CD4-positive, alpha-beta memory T cell (primary cell): ENCODE measurements around the gene ELMO1. TPM values are rescaled to one million over a fixed set of nuclear protein-coding genes. Genes with fewer than 3 reads are reported as not detected.
A peak's percentile ranks its signal among the peaks of the same experiment; 100 is the strongest.
"Not testable (repeated sequence)": the region's sequence is repeated elsewhere in the genome, so short reads cannot be mapped to it uniquely, and the experiment has no call there.

Source experiments
- CTCF ChIA-PET: fragments of 350-600 bp; sonication (Branson Sonifier 250); formaldehyde crosslinking; loops from one replicate; lab custom pipeline; 2021; ENCODE audit warnings: inconsistent platforms; ENCODE audit not compliant: partially characterized antibody; lab: Charles Lee
- POLR2A ChIA-PET: fragments of 350-600 bp; sonication (Branson Sonifier 250); formaldehyde crosslinking; loops from one replicate; lab custom pipeline; 2021; ENCODE audit not compliant: partially characterized antibody; lab: Charles Lee
- DNase-seq, 5 donors: peaks; one replicate each; pipeline versions ENCODE4 v3.0.0 to v3.0.0-alpha.2; 2020 to 2022; ENCODE audit warnings: mixed read lengths in 1 of 5
- H3K27ac ChIP-seq: one replicate; pipeline ENCODE4 v1.7.0; 2013; ENCODE audit warnings: low read depth, low read length
- H3K27me3 ChIP-seq: 2 replicates; pipeline ENCODE4 v1.7.0; 2013; ENCODE audit warnings: mild to moderate bottlenecking, low read length, moderate library complexity; ENCODE audit not compliant: insufficient read depth
- H3K36me3 ChIP-seq: 2 replicates; pipeline ENCODE4 v1.7.0; 2013; ENCODE audit warnings: mild to moderate bottlenecking, low read length, moderate library complexity; ENCODE audit not compliant: insufficient read depth
- H3K4me1 ChIP-seq: 2 replicates; pipeline ENCODE4 v1.7.0; 2013; ENCODE audit warnings: mild to moderate bottlenecking, low read length, moderate library complexity; ENCODE audit not compliant: insufficient read depth
- H3K4me3 ChIP-seq, 2 donors: one replicate each; pipeline ENCODE4 v1.7.0; 2013; ENCODE audit warnings: low read length in 2 of 2, mild to moderate bottlenecking in 1 of 2
- H3K9me3 ChIP-seq, 2 donors: one replicate each; pipeline ENCODE4 v1.7.0; 2013; ENCODE audit warnings: low read length in 2 of 2, control low read depth in 1 of 2; ENCODE audit not compliant: control insufficient read depth in 1 of 2
- H3K27ac Mint-ChIP-seq, 7 donors: one replicate each; pipeline ENCODE4 v1.8.0; 2020 to 2021; ENCODE audit warnings: mixed read lengths in 7 of 7, mild to moderate bottlenecking in 6 of 7, inconsistent platforms in 3 of 7, moderate library complexity in 3 of 7
- H3K27me3 Mint-ChIP-seq, 2 donors: one replicate each; pipeline ENCODE4 v1.8.0; 2020 to 2021; ENCODE audit warnings: mixed read lengths in 2 of 2
- H3K36me3 Mint-ChIP-seq, 2 donors: one replicate each; pipeline ENCODE4 v1.8.0; 2020 to 2021; ENCODE audit warnings: mixed read lengths in 2 of 2, inconsistent platforms in 1 of 2, mild to moderate bottlenecking in 1 of 2
- H3K4me1 Mint-ChIP-seq, 4 donors: one replicate each; pipeline ENCODE4 v1.8.0; 2020 to 2021; ENCODE audit warnings: mixed read lengths in 4 of 4, mild to moderate bottlenecking in 1 of 4
- H3K4me3 Mint-ChIP-seq, 8 donors: one replicate each; pipeline ENCODE4 v1.8.0; 2020 to 2021; ENCODE audit warnings: mixed read lengths in 8 of 8, mild to moderate bottlenecking in 7 of 8, moderate library complexity in 6 of 8, inconsistent platforms in 3 of 8
- H3K9me3 Mint-ChIP-seq, 8 donors: one replicate each; pipeline ENCODE4 v1.8.0; 2020 to 2021; ENCODE audit warnings: mixed read lengths in 8 of 8, mild to moderate bottlenecking in 5 of 8, inconsistent platforms in 3 of 8, moderate library complexity in 1 of 8
- intact Hi-C: fragments of 100-400 bp; cut with micrococcal nuclease; formaldehyde crosslinking; loops from one replicate; pipeline ENCODE4 v1.15.1; 2023
- polyA plus RNA-seq, 2 donors: library from polyadenylated mRNA; unstranded; fragments of 300-500 nt; fragmentation: Illumina TruSeq; gene quantifications; one replicate each; pipeline ENCODE4 v1.2.3, GENCODE V29; 2021
- total RNA-seq, 2 experiments: library from RNA; stranded (reverse); gene quantifications; one replicate each; pipeline ENCODE4 v1.2.3, GENCODE V29; 2021

The ELMO1 gene
- total and polyA plus RNA-seq, 4 experiments from 2014 or later: 45.1 to 131 (median 111) TPM

DNA sequence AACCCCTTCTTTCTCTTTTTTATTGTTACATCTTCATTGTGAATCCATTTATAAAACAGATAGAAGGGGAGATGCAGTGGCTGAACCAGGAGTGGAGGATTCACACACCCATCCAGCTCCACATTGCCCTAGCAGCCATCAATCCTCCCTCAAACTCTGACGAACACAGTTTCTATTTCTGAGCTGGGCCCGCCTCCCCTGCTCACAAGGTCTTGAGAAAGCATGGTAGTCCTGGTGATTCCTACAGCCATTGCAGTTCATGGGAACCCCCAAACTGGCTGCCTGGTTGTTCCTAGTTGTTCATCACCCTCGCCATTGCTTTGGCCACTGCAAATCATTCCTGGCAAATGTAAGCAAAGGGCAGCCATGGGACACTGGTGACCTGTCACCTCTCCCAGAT, 465.9 kb downstream of the ELMO1 start:
- no peak for DNase-seq
- Mint-ChIP-seq H3K4me1 (peaks cover 13 to 36% (median 20%) of the 10 kb centered on the region in 4 donors), H3K27ac (no peak overlapping the region), H3K36me3 (peaks cover 10 to 33% of the 10 kb centered on the region in 2 donors), H3K27me3 (no peaks in the 10 kb centered on the region), H3K9me3 (peaks cover 0 to 2% (median 0%) of the 10 kb centered on the region in 8 donors), H3K4me3 (no peak overlapping the region)
- H3K27me3 ChIP-seq: no peaks in the 10 kb centered on the region
- H3K36me3 ChIP-seq: no peaks in the 10 kb centered on the region
- no peaks in the 10 kb centered on the region for H3K9me3 ChIP-seq
- intact Hi-C loops: no loop called here
- no peak overlapping the region for H3K27ac ChIP-seq
- no peak overlapping the region for H3K4me3 ChIP-seq
- POLR2A ChIA-PET: no interaction called here
- CTCF ChIA-PET: interaction anchor here (1.3 kb wide), 1 partner anchor 14 kb away, joined by 6 read pairs; no protein-coding TSS in a partner anchor
- no peaks in the 10 kb centered on the region for H3K4me1 ChIP-seq

DNA sequence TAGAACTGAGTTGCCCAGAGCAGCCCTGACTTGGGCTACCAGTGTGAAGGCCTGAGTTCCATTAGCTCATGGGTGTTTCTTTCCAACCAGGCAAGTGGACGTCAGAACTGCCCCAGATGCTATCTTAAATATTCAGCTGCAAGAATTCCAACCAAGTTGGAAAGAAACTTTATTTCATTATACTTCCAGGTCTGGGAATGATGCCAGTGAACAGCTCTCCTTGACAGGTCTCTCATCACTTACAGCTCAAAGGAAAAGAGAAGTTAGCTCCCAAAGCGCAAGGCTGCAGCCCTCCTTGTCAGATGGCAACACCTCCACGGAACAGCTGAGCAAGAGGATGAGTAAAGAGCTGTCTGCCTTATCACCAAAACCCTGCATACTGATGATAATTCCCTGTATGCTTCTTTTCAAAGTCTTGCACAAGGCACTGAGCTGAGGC, 468.8 kb downstream of the ELMO1 start:
- Mint-ChIP-seq H3K9me3 (peaks cover 0 to 2% (median 0%) of the 10 kb centered on the region in 8 donors), H3K4me1 (peaks cover 12 to 29% (median 18%) of the 10 kb centered on the region in 4 donors), H3K27ac (peak overlapping the region in 2 of 7 donors; percentile 13 to 67), H3K36me3 (peaks cover 23 to 53% of the 10 kb centered on the region in 2 donors), H3K27me3 (no peaks in the 10 kb centered on the region), H3K4me3 (no peak overlapping the region)
- H3K9me3 ChIP-seq: no peaks in the 10 kb centered on the region
- H3K4me1 ChIP-seq: no peaks in the 10 kb centered on the region
- no peak for DNase-seq
- no peak overlapping the region for H3K27ac ChIP-seq
- intact Hi-C loops: no loop called here
- CTCF ChIA-PET: interaction anchor here (0.8 to 2.1 kb wide), 8 partner anchors 9 to 492 kb away, joined by 3 to 10 read pairs (median 5); no protein-coding TSS in a partner anchor
- POLR2A ChIA-PET: no interaction called here
- no peaks in the 10 kb centered on the region for H3K27me3 ChIP-seq
- H3K4me3 ChIP-seq: no peak overlapping the region
- no peaks in the 10 kb centered on the region for H3K36me3 ChIP-seq

DNA sequence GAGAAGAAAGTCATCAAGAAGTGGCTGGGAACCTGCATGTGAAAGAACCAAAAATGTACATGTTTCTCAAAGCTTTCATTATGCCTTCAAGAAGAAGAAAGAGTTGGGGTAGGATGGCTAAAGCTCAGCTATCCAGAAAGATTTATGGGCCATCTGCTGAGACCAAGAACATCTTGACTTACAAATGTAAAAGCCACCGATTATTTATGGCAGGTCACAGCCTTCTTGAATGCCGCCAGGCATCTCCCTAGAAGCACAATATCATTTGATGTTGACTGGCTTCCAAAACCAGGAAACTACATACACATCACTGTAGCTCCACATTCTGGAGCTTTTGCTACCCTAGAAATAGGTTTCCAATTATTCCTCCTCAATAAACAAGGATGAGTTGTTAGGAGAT, 470.2 kb downstream of the ELMO1 start:
- Histone ChIP-seq H3K9me3 (no peaks in the 10 kb centered on the region), H3K27ac (no peak overlapping the region), H3K27me3 (no peaks in the 10 kb centered on the region), H3K4me3 (no peak overlapping the region), H3K4me1 (no peaks in the 10 kb centered on the region), H3K36me3 (no peaks in the 10 kb centered on the region)
- Mint-ChIP-seq H3K36me3 (peaks cover 26 to 54% of the 10 kb centered on the region in 2 donors), H3K9me3 (peaks cover 0 to 4% (median 0%) of the 10 kb centered on the region in 8 donors), H3K4me1 (peaks cover 13 to 23% (median 16%) of the 10 kb centered on the region in 4 donors), H3K4me3 (no peak overlapping the region), H3K27me3 (no peaks in the 10 kb centered on the region), H3K27ac (peak overlapping the region in 3 of 7 donors; percentile 49 to 69 (median 55))
- intact Hi-C loops: no loop called here
- CTCF ChIA-PET: no interaction called here
- no peak for DNase-seq
- POLR2A ChIA-PET: no interaction called here

DNA sequence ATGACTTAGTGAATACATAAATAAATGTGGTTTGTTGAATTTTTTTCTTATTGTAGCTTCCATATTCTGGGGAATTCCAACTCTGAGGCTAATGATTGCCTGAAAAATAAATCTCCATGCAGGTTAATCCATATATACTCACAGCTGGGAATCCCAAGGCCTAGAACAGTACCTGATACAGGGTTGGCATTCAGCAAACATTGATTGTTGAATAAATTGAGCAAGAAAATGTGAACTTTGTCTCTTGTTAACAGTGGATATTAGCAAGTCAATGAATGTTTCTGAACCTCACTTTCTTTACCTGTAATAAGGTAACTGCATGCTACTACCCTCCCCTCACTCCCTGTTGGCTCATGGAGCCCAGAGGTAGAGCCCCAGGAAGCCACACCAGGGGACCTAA, 470.8 kb downstream of the ELMO1 start:
- H3K4me1 ChIP-seq: no peaks in the 10 kb centered on the region
- H3K4me3 ChIP-seq: no peak overlapping the region
- CTCF ChIA-PET: interaction anchor here (0.6 to 2.4 kb wide), 3 partner anchors 8 to 12 kb away, joined by 3 to 11 read pairs (median 3); no protein-coding TSS in a partner anchor
- no peaks in the 10 kb centered on the region for H3K36me3 ChIP-seq
- H3K9me3 Mint-ChIP-seq: peaks cover 0 to 4% (median 0%) of the 10 kb centered on the region in 8 donors
- H3K27ac Mint-ChIP-seq: peak overlapping the region in 4 of 7 donors; percentile 49 to 69 (median 56)
- H3K4me3 Mint-ChIP-seq: no peak overlapping the region
- POLR2A ChIA-PET: no interaction called here
- no peaks in the 10 kb centered on the region for H3K27me3 ChIP-seq
- H3K27me3 Mint-ChIP-seq: no peaks in the 10 kb centered on the region
- H3K4me1 Mint-ChIP-seq: peaks cover 10 to 20% (median 13%) of the 10 kb centered on the region in 4 donors
- no peak for DNase-seq
- H3K36me3 Mint-ChIP-seq: peaks cover 26 to 50% of the 10 kb centered on the region in 2 donors
- intact Hi-C loops: no loop called here
- H3K27ac ChIP-seq: no peak overlapping the region
- H3K9me3 ChIP-seq: no peaks in the 10 kb centered on the region

DNA sequence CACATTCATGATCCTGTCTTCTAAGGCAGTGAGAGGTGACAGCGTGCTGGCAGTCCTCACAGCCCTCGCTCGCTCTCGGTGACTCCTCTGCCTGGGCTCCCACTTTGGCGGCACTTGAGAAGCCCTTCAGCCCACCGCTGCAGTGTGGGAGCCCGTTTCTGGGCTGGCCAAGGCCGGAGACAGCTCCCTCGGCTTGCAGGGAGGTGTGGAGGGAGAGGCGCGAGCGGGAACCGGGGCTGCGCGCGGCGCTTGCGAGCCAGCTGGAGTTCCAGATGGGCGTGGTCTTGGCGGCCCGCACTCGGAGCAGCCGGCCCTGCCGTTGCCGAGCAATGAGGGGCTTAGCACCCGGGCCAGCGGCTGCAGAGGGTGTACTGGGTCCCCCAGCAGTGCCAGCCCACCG, 475.1 kb downstream of the ELMO1 start:
- H3K4me3 Mint-ChIP-seq, H3K27me3 Mint-ChIP-seq, DNase-seq, H3K36me3 ChIP-seq, H3K9me3 ChIP-seq, intact Hi-C loops, H3K27me3 ChIP-seq, H3K9me3 Mint-ChIP-seq, H3K4me3 ChIP-seq, POLR2A ChIA-PET, H3K27ac Mint-ChIP-seq, H3K27ac ChIP-seq: not testable (repeated sequence)
- Mint-ChIP-seq H3K36me3 (peaks cover 22 to 43% of the 10 kb centered on the region in 2 donors), H3K4me1 (peaks cover 29 to 48% (median 39%) of the 10 kb centered on the region in 4 donors)
- CTCF ChIA-PET: interaction anchor here (5.3 kb wide), 1 partner anchor 13 kb away, joined by 33 read pairs; no protein-coding TSS in a partner anchor
- peaks cover 35% of the 10 kb centered on the region for H3K4me1 ChIP-seq

DNA sequence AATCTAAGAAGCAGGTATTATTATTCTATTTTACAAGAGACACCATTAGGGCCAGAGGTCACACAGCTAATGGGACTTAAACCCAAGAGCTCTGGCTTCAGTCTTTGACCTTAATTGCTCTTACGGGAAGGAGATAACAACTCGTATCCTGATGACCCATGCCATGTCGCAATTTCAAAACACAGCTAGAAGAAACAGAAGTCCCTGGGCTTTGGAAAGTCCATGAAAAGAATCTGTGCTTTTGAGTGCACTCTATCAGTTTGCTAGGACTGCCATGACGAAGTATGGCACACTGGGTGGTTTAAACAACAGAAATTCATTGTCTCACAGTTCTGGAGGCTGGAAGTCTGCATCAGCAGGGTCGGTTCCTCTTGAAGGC, 476.5 kb downstream of the ELMO1 start:
- H3K9me3 ChIP-seq: no peaks in the 10 kb centered on the region
- DNase-seq: no peak
- intact Hi-C loops: no loop called here
- no peaks in the 10 kb centered on the region for H3K27me3 ChIP-seq
- peak overlapping the region in 2 of 7 donors; percentile 12 to 57 for H3K27ac Mint-ChIP-seq
- H3K4me1 Mint-ChIP-seq: peaks cover 27 to 50% (median 37%) of the 10 kb centered on the region in 4 donors
- no peak overlapping the region for H3K27ac ChIP-seq
- no peaks in the 10 kb centered on the region for H3K36me3 ChIP-seq
- no peaks in the 10 kb centered on the region for H3K27me3 Mint-ChIP-seq
- POLR2A ChIA-PET: interaction anchor here (2.5 kb wide), 1 partner anchor 10 kb away, joined by 9 read pairs; no protein-coding TSS in a partner anchor
- H3K4me1 ChIP-seq: peaks cover 35% of the 10 kb centered on the region
- H3K36me3 Mint-ChIP-seq: peaks cover 18 to 39% of the 10 kb centered on the region in 2 donors
- H3K4me3 ChIP-seq: no peak overlapping the region
- peaks cover 0 to 7% (median 0%) of the 10 kb centered on the region in 8 donors for H3K9me3 Mint-ChIP-seq
- CTCF ChIA-PET: interaction anchor here (5.3 kb wide), 1 partner anchor 14 kb away, joined by 33 read pairs; no protein-coding TSS in a partner anchor
- H3K4me3 Mint-ChIP-seq: peak overlapping the region in 1 of 8 donors; percentile 34

DNA sequence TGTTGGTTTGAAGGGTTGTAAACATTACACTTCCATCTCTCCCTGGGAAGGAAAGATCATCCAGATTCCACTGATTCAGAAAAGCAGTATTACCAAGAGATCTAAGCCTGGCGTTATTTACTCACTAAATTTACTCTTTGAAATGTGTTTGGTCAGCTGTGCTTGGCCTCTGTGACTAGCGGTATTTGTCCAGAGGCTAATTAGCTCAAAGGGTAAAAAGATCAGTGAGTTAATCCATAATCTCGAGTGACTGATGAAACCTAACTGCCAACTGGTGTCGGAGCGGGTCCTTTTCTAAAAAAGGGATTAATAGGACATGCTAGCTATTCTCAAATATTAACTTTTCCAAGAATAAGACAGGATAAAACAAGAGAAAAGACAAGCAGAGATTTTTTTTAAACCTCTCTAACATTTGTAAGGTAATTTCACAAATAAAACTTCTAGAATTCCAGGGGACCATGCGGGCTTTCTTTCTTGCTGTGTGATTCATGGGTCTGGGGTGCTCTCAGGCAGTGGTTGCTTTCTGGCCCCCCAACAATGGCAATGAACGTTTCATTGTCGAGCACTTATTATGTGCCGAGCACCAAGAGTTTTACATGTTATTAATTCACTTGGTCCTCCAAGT, 477.0 kb downstream of the ELMO1 start:
- Histone ChIP-seq H3K27ac (no peak overlapping the region), H3K4me1 (peaks cover 35% of the 10 kb centered on the region), H3K36me3 (no peaks in the 10 kb centered on the region), H3K27me3 (no peaks in the 10 kb centered on the region), H3K4me3 (no peak overlapping the region), H3K9me3 (no peaks in the 10 kb centered on the region)
- H3K4me1 Mint-ChIP-seq: peaks cover 26 to 47% (median 38%) of the 10 kb centered on the region in 4 donors
- peaks cover 0 to 7% (median 0%) of the 10 kb centered on the region in 8 donors for H3K9me3 Mint-ChIP-seq
- H3K4me3 Mint-ChIP-seq: peak overlapping the region in 2 of 8 donors; percentile 27 to 34
- ChIA-PET CTCF (interaction anchor here (0.9 to 5.3 kb wide), 4 partner anchors 8 to 313 kb away, joined by 3 to 33 read pairs (median 7); no protein-coding TSS in a partner anchor), POLR2A (interaction anchor here (1.6 to 2.5 kb wide), 3 partner anchors 9 to 34 kb away, joined by 4 to 9 read pairs (median 5); no protein-coding TSS in a partner anchor)
- no peaks in the 10 kb centered on the region for H3K27me3 Mint-ChIP-seq
- intact Hi-C loops: no loop called here
- H3K36me3 Mint-ChIP-seq: peaks cover 15 to 35% of the 10 kb centered on the region in 2 donors
- H3K27ac Mint-ChIP-seq: peak overlapping the region in 6 of 7 donors; percentile 42 to 93 (median 81)
- no peak for DNase-seq
